Peyer's patch (tissue), 4 donors: ENCODE data around the gene SAMD11.

Experiments
- POLR2A ChIP-seq, 2 donors: fragments of 450-650 bp; IDR thresholded peaks; one replicate each; pipeline ENCODE4 v1.5.1; 2017; ENCODE audit warnings: antibody characterized with exemption in 2 of 2, mild to moderate bottlenecking in 2 of 2, moderate library complexity in 2 of 2
- TF ChIP-seq, protein P1 (sequence below), 6 experiments: fragments of 450-650 bp in 4 of 6; fragments of 200-600 bp in 2 of 6; sonication (generic) in 1 of 6; IDR thresholded peaks; one replicate each; pipeline ENCODE4 v1.5.1; 2017 to 2019; ENCODE audit warnings: antibody characterized with exemption in 6 of 6, mild to moderate bottlenecking in 3 of 6, moderate library complexity in 1 of 6

DNA sequence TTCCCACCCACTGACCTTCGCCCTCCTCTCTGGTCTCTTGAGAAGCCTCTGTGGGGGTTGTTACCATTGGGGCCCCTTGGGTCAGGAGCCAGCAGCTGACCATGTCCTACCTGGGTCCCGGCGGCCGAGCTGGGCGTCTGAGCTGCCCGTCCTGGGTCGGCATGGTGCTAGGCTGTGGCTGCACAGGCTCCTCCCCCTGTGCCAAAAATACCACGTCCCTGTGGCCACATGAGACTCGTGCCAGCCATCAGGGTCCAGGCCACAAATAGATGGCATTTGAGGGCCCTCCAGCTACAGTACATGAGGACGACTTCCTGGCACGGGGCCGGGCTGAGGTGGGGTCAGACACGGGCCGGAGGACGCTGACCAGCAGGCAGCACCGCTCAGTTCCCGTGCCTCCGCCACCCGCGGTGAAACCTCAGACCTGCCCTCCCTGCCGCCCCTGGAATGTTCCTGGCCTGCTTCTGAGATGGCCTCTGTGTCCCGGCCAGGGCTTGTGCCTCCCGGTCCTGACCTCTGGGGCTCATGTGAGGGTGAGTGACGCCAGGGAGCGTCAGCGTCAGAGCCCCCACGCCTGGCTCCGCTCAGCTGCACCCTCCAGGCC lies 58.3 kb downstream of the SAMD11 start, which contains the start of gene PERM1:
- TF ChIP-seq POLR2A (IDR thresholded peaks at IDR 0.05) = no peak
- TF ChIP-seq, protein P1, sequence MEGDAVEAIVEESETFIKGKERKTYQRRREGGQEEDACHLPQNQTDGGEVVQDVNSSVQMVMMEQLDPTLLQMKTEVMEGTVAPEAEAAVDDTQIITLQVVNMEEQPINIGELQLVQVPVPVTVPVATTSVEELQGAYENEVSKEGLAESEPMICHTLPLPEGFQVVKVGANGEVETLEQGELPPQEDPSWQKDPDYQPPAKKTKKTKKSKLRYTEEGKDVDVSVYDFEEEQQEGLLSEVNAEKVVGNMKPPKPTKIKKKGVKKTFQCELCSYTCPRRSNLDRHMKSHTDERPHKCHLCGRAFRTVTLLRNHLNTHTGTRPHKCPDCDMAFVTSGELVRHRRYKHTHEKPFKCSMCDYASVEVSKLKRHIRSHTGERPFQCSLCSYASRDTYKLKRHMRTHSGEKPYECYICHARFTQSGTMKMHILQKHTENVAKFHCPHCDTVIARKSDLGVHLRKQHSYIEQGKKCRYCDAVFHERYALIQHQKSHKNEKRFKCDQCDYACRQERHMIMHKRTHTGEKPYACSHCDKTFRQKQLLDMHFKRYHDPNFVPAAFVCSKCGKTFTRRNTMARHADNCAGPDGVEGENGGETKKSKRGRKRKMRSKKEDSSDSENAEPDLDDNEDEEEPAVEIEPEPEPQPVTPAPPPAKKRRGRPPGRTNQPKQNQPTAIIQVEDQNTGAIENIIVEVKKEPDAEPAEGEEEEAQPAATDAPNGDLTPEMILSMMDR (IDR thresholded peaks at IDR 0.05) = no peak
